HG03095 (cell line): ENCODE measurements around the gene ADCY6.
"Not testable (repeated sequence)": the region's sequence is repeated elsewhere in the genome, so short reads cannot be mapped to it uniquely, and the experiment has no call there.

ENCODE experiments used
- ATAC-seq: cut with Tn5 transposase; IDR thresholded peaks from one replicate; pipeline ENCODE4 v1.9.1; 2021; ENCODE audit warnings: moderate library complexity; ENCODE audit not compliant: unreplicated experiment

Gene ADCY6

DNA sequence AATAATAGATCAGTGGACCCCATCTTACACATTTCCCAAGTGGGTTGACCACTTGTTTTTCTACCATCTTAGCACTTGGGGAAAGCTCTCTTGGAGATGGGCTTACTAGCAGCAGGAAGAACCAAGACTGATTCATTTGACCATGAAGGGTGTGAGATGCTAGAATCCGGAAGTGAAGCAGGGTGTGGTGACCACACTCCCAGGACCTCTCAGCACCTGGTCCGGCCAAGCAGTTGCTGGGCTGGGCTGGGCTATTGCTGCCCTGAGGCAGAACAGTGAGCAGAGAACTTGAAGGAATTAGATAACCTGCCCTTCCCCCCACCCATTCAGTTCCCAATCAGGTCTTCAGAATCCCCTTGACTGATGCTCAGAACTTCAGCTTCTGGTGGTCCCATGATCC lies 24.4 kb downstream of the ADCY6 start:
- no peak for ATAC-seq

DNA sequence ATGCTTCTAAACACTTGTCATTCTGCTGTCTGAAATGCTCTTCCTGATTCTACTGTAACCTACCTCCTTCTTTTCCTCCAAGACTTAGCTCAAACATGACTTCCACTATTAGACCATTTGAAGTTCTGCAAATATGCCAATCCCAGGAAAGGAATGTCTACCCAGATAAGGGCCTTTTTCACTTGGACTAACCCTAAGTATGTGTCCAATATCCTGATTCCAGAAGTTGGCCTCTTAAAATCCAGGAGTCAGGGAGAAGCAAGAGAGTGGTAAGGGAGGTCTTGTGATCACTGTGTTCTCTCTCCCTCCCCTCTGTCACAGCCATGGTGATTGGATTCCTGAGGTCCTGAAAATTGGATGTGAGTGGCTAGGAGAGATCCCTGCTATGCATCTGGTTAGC lies 30.2 kb downstream of the ADCY6 start:
- ATAC-seq, result no peak

DNA sequence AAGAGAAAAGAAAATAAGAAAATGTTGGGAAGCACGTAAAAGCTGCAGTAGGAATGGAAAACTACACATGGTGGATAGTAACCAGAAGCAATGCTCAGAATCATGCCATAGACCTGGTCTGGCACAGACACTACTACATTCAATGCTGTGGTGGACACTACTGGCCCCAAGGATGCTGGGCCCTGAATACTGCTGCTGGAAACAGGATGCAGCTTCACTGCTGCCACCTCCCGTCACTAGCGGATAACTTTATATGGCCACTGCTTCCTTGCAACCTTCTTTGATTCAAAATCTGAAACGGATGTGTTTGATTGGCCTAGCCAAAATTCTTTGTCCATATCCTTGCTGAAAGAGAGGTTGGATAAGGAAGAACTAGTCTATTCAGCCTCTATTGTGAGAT lies 30.7 kb downstream of the ADCY6 start:
- no peak for ATAC-seq

DNA sequence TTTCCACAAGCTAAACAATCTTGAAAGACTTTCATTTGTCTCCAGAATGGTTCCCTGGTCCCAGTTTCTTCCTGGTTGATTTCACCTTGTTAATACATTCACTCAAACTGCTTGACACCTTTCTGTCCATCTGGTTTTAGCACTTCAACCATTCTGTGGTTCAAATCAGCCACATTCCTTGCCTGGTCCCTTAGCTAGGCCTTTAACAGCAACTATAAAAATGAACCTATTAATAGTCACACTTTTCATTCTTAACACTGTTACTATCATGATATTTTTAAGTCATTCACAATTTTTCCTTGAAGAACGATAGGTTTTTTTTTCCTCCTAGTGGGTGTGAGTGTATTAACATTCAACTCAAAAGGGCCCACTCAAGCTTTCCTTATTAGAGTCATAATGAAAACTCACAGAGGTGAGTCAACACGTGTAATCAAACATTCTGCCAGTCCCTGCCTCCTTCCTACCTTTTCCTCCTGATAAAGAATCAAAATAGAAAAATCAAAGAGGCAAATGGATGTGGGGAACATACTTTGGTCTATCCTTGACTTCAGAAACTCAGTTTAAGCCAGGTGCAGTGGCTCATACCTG lies 38.0 kb downstream of the ADCY6 start:
- ATAC-seq, result no peak

DNA sequence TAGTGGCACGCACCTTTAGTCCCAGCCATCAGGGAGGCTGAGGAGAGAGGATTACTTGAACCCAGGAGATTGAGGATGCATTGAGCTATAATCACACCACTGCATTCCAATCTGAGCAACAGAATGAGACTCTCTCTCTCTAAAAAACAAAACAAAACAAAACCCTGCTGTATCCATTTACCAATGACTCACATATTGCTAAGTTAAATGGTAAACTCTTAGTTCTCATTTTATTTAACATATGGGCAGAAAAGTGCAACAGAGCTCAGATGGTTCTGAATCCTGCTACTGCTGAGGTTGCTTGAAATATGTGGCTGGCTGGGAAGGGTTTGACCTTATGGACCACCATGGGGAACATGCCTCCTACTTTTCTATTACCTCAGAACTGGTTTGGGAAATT lies 38.7 kb downstream of the ADCY6 start:
- no peak for ATAC-seq

DNA sequence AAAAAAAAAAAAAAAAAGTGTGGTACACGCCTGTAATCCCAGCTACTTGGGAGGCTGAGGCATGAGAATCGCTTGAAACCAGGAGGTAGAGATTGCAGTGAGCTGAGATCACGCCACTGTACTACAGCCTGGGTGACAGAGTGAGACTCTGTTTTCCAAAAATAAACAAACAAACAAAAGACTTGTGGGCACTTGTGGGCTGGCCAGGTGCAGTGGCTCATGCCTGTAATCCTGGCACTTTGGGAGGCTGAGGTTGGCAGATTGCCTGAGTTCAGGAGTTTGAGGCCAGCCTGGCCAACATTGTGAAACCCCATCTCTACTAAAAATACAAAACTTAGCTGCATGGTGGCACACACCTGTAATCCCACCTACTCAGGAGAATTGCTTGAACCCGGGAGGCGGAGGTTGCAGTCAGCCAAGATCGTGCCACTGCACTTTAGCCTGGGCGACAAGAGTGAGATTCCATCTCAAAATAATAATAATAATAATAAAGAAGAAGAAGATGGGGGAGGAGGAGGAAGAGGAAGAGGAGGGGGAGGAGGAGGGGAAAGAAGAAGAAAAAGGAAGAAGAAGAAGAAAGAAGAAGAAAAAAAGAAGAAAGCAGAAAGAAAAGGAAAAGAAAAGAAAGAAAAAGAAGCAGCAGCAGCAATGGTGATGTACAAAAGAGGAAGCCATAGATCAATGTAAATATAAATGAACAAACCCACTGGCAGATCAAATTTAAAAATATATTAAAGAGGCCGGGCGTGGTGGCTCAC lies 44.5 kb downstream of the ADCY6 start:
- ATAC-seq, result no peak

DNA sequence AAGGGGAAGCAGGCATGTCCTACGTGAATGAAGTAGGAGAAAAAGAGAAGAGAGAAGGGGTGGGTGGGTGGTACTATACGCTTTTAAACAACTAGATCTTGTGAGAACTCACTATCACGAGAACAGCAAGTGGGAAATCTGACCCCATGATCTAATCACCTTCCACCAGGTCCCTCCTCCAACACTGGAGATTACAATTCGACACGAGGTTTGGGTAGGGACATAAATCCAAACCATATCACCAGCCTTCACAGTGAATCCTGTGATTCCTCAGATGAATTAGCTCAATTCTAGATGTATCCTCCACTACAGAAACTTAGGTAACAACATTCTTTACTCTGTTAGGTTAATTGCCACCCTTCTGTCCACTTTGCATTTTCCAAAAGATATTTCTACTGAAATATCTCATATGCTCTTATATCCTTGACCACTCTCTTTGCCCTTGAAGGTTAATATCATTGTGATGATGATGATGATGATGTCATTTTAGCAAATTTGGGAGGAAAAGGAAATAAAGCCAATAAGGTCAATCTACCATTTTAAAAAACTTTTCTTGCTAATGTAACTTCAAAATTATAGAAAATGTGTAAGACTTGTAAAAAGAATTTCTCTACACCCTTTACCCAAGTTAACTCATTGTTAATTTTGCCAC lies 49.1 kb downstream of the ADCY6 start:
- ATAC-seq, result no peak

DNA sequence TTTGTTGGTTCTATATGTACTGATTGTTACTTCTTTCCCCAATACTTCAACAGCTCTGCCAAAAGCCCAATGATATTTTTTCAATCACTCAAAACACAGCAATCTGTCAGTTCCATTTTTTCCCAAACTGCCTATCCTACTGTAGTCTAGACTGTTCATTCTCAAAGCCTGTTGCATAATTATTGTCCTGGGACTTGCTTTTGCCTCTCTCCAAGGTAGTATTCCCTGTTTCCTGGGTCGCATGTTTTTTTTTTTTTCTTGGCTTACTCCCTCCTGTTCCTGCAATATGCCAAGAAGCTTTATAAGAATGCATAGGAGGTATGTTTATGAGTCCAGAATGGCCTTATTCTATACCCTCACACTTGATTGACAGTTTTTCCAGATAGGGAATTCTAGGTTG lies 52.4 kb downstream of the ADCY6 start:
- ATAC-seq, result no peak

DNA sequence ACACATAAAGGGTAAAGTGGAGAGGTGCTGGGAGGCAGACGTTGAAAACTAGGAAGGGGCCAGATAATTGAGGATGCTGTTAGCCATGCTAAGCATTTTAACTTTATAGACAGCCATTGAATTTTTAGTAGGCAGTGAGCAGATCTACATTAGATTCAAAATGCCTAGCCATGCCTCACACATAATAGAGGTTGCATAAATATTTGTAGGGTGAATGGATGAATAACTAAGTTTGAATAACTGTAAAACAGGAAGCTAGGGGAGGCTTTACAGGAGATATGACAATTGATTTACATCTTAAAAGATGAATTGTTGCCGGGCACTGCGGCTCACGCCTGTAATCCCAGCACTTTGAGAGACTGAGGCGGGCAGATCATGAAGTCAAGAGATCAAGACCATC lies 60.1 kb downstream of the ADCY6 start:
- no peak for ATAC-seq

DNA sequence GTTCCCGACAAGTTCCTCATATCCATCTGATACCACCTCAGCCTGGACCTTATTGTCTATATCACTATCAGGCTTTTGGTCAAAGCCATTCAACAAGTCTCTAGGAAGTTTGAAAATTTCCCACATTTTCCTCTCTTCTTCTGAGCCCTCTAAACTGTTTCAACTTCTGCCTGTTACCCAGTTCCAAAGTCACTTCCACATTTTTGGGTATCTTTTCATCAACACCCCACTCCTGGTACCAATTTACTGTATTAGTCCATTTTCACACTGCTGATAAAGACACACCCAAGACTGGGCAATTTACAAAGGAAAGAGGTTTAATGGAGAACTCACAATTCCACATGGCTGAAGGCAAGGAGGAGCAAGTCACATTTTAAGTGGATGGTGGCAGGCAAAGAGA lies 68.2 kb downstream of the ADCY6 start:
- ATAC-seq, result not testable (repeated sequence)

DNA sequence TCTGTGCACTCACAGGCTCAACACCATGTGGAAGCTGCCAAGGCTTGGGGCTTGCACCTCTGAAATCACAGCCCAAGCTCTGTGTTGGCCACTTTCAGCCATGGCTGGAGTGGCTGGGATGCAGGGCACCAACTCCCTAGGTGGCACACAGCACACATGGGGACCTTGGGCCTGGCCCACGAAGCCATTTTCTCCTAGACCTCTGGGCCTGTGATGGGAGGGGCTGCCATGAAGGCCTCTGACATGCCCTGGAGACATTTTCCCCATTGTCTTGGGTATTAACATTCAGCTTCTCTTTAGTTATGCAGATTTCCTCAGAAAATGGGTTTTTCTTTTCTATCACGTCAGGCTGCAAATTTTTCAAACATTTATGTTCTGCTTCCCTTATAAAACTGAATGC lies 68.7 kb downstream of the ADCY6 start:
- not testable (repeated sequence) for ATAC-seq

DNA sequence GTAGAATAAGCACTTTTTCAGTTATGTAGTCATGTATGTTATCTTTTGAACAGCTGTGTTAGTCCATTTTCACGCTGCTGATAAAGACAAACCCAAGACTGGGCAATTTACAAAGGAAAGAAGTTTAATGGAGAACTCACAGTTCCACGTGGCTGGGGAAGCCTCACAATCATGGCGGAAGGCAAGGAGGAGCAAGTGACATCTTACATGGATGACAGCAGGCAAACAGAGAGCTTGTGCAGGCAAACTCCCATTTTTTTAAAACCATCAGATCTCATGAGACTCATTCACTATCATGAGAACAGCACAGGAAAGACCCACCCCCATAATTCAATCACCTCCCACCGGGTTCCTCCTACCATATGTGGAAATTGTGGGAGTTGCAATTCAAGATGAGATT lies 69.9 kb downstream of the ADCY6 start:
- ATAC-seq, result not testable (repeated sequence)

DNA sequence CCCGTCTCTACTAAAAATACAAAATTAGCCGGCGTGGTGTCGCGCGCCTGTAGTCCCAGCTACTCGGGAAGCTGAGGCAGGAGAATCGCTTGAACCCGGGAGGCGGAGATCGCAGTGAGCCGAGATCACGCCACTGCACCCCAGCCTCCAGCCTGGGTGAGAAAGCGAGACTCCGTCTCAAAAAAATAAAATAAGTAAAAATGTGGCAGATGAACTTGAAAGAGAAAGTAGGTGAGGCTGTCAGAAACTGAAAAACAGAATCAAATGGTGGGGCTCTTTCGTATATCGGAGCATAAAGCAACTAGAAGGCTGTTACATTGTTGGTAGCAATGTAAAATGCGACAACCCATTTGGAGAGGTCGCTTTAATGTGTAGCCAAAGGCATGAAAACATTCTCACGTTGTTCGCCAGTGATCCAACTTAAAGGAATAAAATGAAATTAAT lies 71.6 kb downstream of the ADCY6 start:
- no peak for ATAC-seq

DNA sequence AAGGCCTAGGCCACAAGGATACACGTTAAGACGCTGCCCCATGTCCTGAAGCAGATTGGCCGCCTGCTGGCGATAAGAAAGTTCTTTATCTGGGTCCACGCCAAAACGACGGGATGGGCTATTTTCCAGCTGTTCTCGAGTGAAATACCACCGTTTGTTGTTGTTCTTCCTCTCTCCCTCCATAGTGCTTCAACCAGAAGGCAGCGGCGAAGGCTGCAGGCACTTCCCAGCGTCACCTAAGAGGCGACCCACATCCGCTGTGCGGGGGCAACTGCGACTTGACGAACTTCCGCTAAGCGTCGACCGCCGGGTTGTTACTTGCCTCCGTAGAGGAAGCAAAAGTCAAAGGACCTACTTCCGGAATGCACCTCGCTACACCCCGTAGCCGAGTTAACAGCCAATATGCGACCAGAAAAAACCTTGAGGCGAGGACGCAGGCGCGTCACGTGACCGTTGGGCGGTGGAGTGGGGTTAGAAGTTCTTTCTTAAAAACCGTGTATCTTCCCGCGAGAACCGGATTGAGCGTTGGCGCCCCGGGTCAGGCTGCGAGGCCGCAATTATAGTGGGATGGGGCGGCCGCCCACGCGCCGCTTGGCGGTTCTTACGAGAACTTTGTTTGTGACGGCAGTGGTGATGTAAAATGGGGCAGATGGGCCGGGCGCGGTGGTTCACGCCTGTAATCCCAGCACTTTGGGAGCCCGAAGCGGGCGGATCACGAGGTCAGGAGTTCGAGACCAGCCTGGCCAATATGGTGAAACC lies 72.2 kb downstream of the ADCY6 start, which contains the start of gene CCNT1:
TSS of gene CCNT1 (minus strand) at position 215 of the 759 bp plus-strand sequence. CDS start at position 183, 32 bp downstream.
- peak; percentile 95 for ATAC-seq
